Nephron (organoid): ENCODE data around the gene BAIAP3.

ENCODE experiments used
- H3K27ac Mint-ChIP-seq, 3 experiments: 2 replicates each; pipeline ENCODE4 v1.8.0; 2020; ENCODE audit warnings: mixed read lengths in 3 of 3, mild to moderate bottlenecking in 2 of 3, moderate library complexity in 1 of 3
- H3K27me3 Mint-ChIP-seq: 2 replicates; pipeline ENCODE4 v1.8.0; 2021; ENCODE audit warnings: low read depth, mild to moderate bottlenecking, moderate library complexity, mixed read lengths
- H3K36me3 Mint-ChIP-seq: 2 replicates; pipeline ENCODE4 v1.8.0; 2020; ENCODE audit warnings: low read depth, mixed read lengths
- H3K4me1 Mint-ChIP-seq: 2 replicates; pipeline ENCODE4 v1.8.0; 2020; ENCODE audit warnings: mixed read lengths
- H3K4me3 Mint-ChIP-seq, 3 experiments: 2 replicates each; pipeline ENCODE4 v1.8.0; 2020; ENCODE audit warnings: mild to moderate bottlenecking in 3 of 3, mixed read lengths in 3 of 3, moderate library complexity in 2 of 3
- H3K9me3 Mint-ChIP-seq: 2 replicates; pipeline ENCODE4 v1.8.0; 2020; ENCODE audit warnings: mixed read lengths
- TF ChIP-seq, protein P1 (sequence below), 3 experiments: fragments of 200-600 bp; sonication (generic); IDR thresholded peaks; one replicate each; pipeline ENCODE4 v1.5.0; 2021; ENCODE audit warnings: antibody characterized with exemption in 3 of 3; ENCODE audit not compliant: unreplicated experiment in 3 of 3

Gene BAIAP3

DNA sequence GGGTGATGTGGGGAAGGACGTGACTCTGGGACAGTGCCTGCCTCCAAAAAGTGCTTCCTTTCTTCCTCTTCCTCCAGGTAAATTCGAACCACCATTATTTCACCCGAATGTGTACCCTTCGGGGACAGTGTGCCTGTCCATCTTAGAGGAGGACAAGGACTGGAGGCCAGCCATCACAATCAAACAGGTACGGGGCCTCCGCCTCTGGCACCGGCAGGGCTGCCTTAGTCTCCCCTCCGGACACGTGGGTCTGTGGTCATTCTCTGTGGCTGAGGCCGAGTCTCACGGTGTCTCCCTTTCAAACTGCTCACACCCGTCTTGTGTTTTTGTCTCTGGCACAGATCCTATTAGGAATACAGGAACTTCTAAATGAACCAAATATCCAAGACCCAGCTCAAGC, 13.3 kb upstream of the BAIAP3 start:
- Mint-ChIP-seq H3K4me1 (no peaks in the 10 kb centered on the region), H3K36me3 (peaks cover 60% of the 10 kb centered on the region), H3K4me3 (no peak overlapping the region), H3K27ac (no peak overlapping the region), H3K9me3 (no peaks in the 10 kb centered on the region), H3K27me3 (no peaks in the 10 kb centered on the region)
- TF ChIP-seq, protein P1, sequence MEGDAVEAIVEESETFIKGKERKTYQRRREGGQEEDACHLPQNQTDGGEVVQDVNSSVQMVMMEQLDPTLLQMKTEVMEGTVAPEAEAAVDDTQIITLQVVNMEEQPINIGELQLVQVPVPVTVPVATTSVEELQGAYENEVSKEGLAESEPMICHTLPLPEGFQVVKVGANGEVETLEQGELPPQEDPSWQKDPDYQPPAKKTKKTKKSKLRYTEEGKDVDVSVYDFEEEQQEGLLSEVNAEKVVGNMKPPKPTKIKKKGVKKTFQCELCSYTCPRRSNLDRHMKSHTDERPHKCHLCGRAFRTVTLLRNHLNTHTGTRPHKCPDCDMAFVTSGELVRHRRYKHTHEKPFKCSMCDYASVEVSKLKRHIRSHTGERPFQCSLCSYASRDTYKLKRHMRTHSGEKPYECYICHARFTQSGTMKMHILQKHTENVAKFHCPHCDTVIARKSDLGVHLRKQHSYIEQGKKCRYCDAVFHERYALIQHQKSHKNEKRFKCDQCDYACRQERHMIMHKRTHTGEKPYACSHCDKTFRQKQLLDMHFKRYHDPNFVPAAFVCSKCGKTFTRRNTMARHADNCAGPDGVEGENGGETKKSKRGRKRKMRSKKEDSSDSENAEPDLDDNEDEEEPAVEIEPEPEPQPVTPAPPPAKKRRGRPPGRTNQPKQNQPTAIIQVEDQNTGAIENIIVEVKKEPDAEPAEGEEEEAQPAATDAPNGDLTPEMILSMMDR (IDR thresholded peaks at IDR 0.05; ENCODE audit: unreplicated experiment in 3 of 3) = no peak

GRCh38 chr16:1320658-1321240, 12.7 kb upstream of the BAIAP3 start:
- Mint-ChIP-seq H3K36me3 (peaks cover 57% of the 10 kb centered on the region), H3K27me3 (no peaks in the 10 kb centered on the region), H3K27ac (no peak overlapping the region), H3K4me3 (no peak overlapping the region), H3K4me1 (no peaks in the 10 kb centered on the region), H3K9me3 (no peaks in the 10 kb centered on the region)
- TF ChIP-seq, protein P1 (IDR thresholded peaks at IDR 0.05; ENCODE audit: unreplicated experiment in 3 of 3) = no peak

- no peaks in the 10 kb centered on the region for H3K4me1 Mint-ChIP-seq
- TF ChIP-seq, protein P1 (IDR thresholded peaks at IDR 0.05; ENCODE audit: unreplicated experiment in 3 of 3) = no peak
- no peaks in the 10 kb centered on the region for H3K27me3 Mint-ChIP-seq
Observed at GRCh38 chr16:1322407-1322806, 11.0 kb upstream of the BAIAP3 start.

GRCh38 chr16:1323296-1324239, 9.9 kb upstream of the BAIAP3 start:
- peaks cover 35% of the 10 kb centered on the region for H3K36me3 Mint-ChIP-seq
- TF ChIP-seq, protein P1 (IDR thresholded peaks at IDR 0.05; ENCODE audit: unreplicated experiment in 3 of 3) = no peak
- no peaks in the 10 kb centered on the region for H3K4me1 Mint-ChIP-seq
- H3K27me3 Mint-ChIP-seq = no peaks in the 10 kb centered on the region
- no peak overlapping the region for H3K4me3 Mint-ChIP-seq
- H3K27ac Mint-ChIP-seq = no peak overlapping the region
- no peaks in the 10 kb centered on the region for H3K9me3 Mint-ChIP-seq

More at GRCh38 chr16:1322407-1322806, 11.0 kb upstream of the BAIAP3 start:
- peaks cover 46% of the 10 kb centered on the region for H3K36me3 Mint-ChIP-seq
- no peak overlapping the region for H3K27ac Mint-ChIP-seq
- no peak overlapping the region for H3K4me3 Mint-ChIP-seq
- no peaks in the 10 kb centered on the region for H3K9me3 Mint-ChIP-seq

DNA sequence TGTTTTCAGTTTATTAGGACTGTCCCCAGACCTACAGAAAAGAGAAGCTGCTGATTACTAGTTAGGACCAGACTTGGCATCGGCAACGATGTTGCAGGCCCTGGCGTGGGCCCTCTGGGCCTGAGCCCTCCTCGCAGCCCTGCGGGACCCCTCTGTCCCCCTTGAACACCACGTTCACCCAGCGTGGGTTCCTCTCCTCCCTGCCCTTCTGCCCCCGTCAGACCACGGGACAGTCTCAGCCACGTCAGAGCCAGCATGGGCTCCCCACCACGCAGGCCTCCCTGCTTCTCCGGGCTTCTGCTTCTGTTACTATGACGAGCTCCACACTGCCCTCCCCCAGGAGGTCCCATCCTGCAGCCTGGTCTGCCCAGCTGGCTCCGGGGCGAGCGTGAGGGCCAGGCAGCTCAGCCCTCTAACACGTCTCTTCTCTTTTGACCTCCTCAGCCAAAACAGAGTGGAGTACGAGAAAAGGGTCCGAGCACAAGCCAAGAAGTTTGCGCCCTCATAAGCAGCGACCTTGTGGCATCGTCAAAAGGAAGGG, 9.1 kb upstream of the BAIAP3 start:
- Mint-ChIP-seq H3K27me3 (peaks cover 3% of the 10 kb centered on the region), H3K4me1 (no peaks in the 10 kb centered on the region), H3K9me3 (no peaks in the 10 kb centered on the region), H3K27ac (no peak overlapping the region), H3K4me3 (no peak overlapping the region), H3K36me3 (peaks cover 30% of the 10 kb centered on the region)
- TF ChIP-seq, protein P1 (IDR thresholded peaks at IDR 0.05; ENCODE audit: unreplicated experiment in 3 of 3) = no peak
